ENCODE measurements around the gene DIPK1C. TPM values are rescaled to one million over a fixed set of nuclear protein-coding genes. Genes with fewer than 3 reads are reported as not detected.

The DIPK1C gene
- total RNA-seq, 1 experiment from 2014 or later: not detected

- no peaks in the 10 kb centered on the region for H4K20me1 ChIP-seq (ENCODE audit: insufficient read depth)
- no peaks in the 10 kb centered on the region for H3K9me3 ChIP-seq (ENCODE audit: insufficient read depth, low read depth)
- H3K9me2 ChIP-seq (ENCODE audit: insufficient read depth): no peaks in the 10 kb centered on the region
- H3K4me1 ChIP-seq (replicated peaks; ENCODE audit: insufficient read depth): no peaks in the 10 kb centered on the region
- H3K4me3 ChIP-seq: no peak overlapping the region
- no peaks in the 10 kb centered on the region for H3K36me3 ChIP-seq (ENCODE audit: low read depth)
- H3K4me2 ChIP-seq: no peak overlapping the region
- ChIA-PET POLR2A (ENCODE audit: unreplicated experiment) (no interaction called here), CTCF (no interaction called here)
- intact Hi-C loops (cut with micrococcal nuclease; ENCODE audit: unreplicated experiment): no loop called here
- no peaks in the 10 kb centered on the region for H3F3A ChIP-seq (ENCODE audit: insufficient read depth, low read depth)
- no peak for DNase-seq
- no peak overlapping the region for H3K27ac ChIP-seq
- no TSS peak for BruUV-seq (replicated peaks)
- H3K27me3 ChIP-seq (ENCODE audit: insufficient read depth, low read depth): peaks cover 100% of the 10 kb centered on the region
- no peak overlapping the region for H2AFZ ChIP-seq
- TF ChIP-seq, protein P1, sequence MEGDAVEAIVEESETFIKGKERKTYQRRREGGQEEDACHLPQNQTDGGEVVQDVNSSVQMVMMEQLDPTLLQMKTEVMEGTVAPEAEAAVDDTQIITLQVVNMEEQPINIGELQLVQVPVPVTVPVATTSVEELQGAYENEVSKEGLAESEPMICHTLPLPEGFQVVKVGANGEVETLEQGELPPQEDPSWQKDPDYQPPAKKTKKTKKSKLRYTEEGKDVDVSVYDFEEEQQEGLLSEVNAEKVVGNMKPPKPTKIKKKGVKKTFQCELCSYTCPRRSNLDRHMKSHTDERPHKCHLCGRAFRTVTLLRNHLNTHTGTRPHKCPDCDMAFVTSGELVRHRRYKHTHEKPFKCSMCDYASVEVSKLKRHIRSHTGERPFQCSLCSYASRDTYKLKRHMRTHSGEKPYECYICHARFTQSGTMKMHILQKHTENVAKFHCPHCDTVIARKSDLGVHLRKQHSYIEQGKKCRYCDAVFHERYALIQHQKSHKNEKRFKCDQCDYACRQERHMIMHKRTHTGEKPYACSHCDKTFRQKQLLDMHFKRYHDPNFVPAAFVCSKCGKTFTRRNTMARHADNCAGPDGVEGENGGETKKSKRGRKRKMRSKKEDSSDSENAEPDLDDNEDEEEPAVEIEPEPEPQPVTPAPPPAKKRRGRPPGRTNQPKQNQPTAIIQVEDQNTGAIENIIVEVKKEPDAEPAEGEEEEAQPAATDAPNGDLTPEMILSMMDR (conservative IDR thresholded peaks at IDR 0.05): no peak
- TF ChIP-seq EZH2 (IDR thresholded peaks at IDR 0.05; ENCODE audit: low read depth): no peak
- no peaks in the 10 kb centered on the region for H3K79me2 ChIP-seq (ENCODE audit: low read depth)
Measured at GRCh38 chr18:74446178-74446577, 10.9 kb downstream of the DIPK1C start.

DNA sequence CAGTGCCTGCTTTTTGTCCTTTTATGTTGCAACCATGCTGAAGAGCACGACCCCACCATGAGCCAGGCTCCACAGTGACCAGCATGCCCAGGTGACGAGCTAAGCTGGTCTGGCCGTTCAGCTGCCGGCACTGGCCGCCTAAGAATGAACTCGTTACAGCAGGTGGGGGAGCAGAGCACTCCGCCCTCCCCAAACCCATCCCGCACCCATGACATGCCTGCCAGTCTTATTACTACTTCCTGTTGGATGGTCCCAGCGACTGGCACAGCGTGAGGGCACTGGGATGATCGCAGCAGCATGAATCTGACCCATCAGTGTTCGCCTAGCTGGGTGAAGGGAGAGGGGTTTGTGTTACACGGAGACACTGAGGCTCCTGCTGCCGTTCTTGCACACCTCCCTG, 11.5 kb downstream of the DIPK1C start:
- no peak overlapping the region for H3K4me3 ChIP-seq
- no peak for DNase-seq
- no peaks in the 10 kb centered on the region for H4K20me1 ChIP-seq (ENCODE audit: insufficient read depth)
- no TSS peak for BruUV-seq (replicated peaks)
- no peak overlapping the region for H2AFZ ChIP-seq
- H3K27ac ChIP-seq: no peak overlapping the region
- no peaks in the 10 kb centered on the region for H3K36me3 ChIP-seq (ENCODE audit: low read depth)
- intact Hi-C loops (cut with micrococcal nuclease; ENCODE audit: unreplicated experiment): no loop called here
- ChIA-PET POLR2A (ENCODE audit: unreplicated experiment) (no interaction called here), CTCF (no interaction called here)
- no peaks in the 10 kb centered on the region for H3K9me3 ChIP-seq (ENCODE audit: insufficient read depth, low read depth)
- H3K27me3 ChIP-seq (ENCODE audit: insufficient read depth, low read depth): peaks cover 100% of the 10 kb centered on the region
- H3K4me1 ChIP-seq (replicated peaks; ENCODE audit: insufficient read depth): no peaks in the 10 kb centered on the region
- no peak for TF ChIP-seq EZH2 (IDR thresholded peaks at IDR 0.05; ENCODE audit: low read depth)
- TF ChIP-seq, protein P1 (conservative IDR thresholded peaks at IDR 0.05): no peak
- H3K9me2 ChIP-seq (ENCODE audit: insufficient read depth): no peaks in the 10 kb centered on the region
- H3F3A ChIP-seq (ENCODE audit: insufficient read depth, low read depth): no peaks in the 10 kb centered on the region
- no peak overlapping the region for H3K4me2 ChIP-seq
- H3K79me2 ChIP-seq (ENCODE audit: low read depth): no peaks in the 10 kb centered on the region

GRCh38 chr18:74444104-74444503, 13.0 kb downstream of the DIPK1C start:
- Histone ChIP-seq H3K4me2 (no peak overlapping the region), H3K9me2 (ENCODE audit: insufficient read depth) (no peaks in the 10 kb centered on the region), H2AFZ (no peak overlapping the region), H3K4me1 (replicated peaks; ENCODE audit: insufficient read depth) (no peaks in the 10 kb centered on the region), H3F3A (ENCODE audit: insufficient read depth, low read depth) (no peaks in the 10 kb centered on the region), H3K79me2 (ENCODE audit: low read depth) (no peaks in the 10 kb centered on the region), H3K27me3 (ENCODE audit: insufficient read depth, low read depth) (peaks cover 97% of the 10 kb centered on the region), H3K27ac (no peak overlapping the region), H3K36me3 (ENCODE audit: low read depth) (no peaks in the 10 kb centered on the region), H4K20me1 (ENCODE audit: insufficient read depth) (no peaks in the 10 kb centered on the region), H3K4me3 (no peak overlapping the region), H3K9me3 (ENCODE audit: insufficient read depth, low read depth) (no peaks in the 10 kb centered on the region)
- ChIA-PET POLR2A (ENCODE audit: unreplicated experiment) (no interaction called here), CTCF (no interaction called here)
- intact Hi-C loops (cut with micrococcal nuclease; ENCODE audit: unreplicated experiment): no loop called here
- no peak for TF ChIP-seq EZH2 (IDR thresholded peaks at IDR 0.05; ENCODE audit: low read depth)
- TF ChIP-seq, protein P1 (conservative IDR thresholded peaks at IDR 0.05): no peak
- no TSS peak for BruUV-seq (replicated peaks)
- no peak for DNase-seq
